Osteoblast (primary cell): ENCODE data around the gene CNIH2. TPM values are rescaled to one million over a fixed set of nuclear protein-coding genes. Genes with fewer than 3 reads are reported as not detected.
"Not testable (repeated sequence)": the region's sequence is repeated elsewhere in the genome, so short reads cannot be mapped to it uniquely, and the experiment has no call there.

Experiments used
- DNase-seq: peaks from one replicate; pipeline ENCODE4 v3.0.0; 2011; ENCODE audit warnings: low spot score, mixed read lengths; ENCODE audit not compliant: insufficient read length; ENCODE audit errors: missing footprints
- H2AFZ ChIP-seq: 2 replicates; pipeline ENCODE4 v1.6.0; 2011; ENCODE audit warnings: mild to moderate bottlenecking, low read length
- H3K27ac ChIP-seq: 2 replicates; pipeline ENCODE4 v1.5.1; 2011; ENCODE audit warnings: mild to moderate bottlenecking, low read depth, low read length, moderate library complexity
- H3K27me3 ChIP-seq: 2 replicates; pipeline ENCODE4 v1.6.0; 2012; ENCODE audit warnings: mild to moderate bottlenecking, control low read depth, inconsistent platforms, low read length, moderate library complexity; ENCODE audit not compliant: insufficient read depth
- H3K36me3 ChIP-seq: 2 replicates; pipeline ENCODE4 v1.5.1; 2011; ENCODE audit warnings: mild to moderate bottlenecking, low read length, control low read depth, moderate library complexity; ENCODE audit not compliant: insufficient read depth
- H3K4me1 ChIP-seq: 2 replicates; pipeline ENCODE4 v1.5.1; 2011; ENCODE audit warnings: mild to moderate bottlenecking, low read length, control low read depth, moderate library complexity; ENCODE audit not compliant: insufficient read depth
- H3K4me2 ChIP-seq: 2 replicates; pipeline ENCODE4 v1.6.0; 2011; ENCODE audit warnings: mild to moderate bottlenecking, low read length; ENCODE audit not compliant: insufficient read depth
- H3K4me3 ChIP-seq: fragments of 200-600 bp; sonication (generic); 3 replicates; pipeline ENCODE4 v1.5.1; 2012; ENCODE audit warnings: mild to moderate bottlenecking, low read length, inconsistent platforms; ENCODE audit not compliant: insufficient read depth
- H3K79me2 ChIP-seq: 2 replicates; pipeline ENCODE4 v1.6.0; 2012; ENCODE audit warnings: mild to moderate bottlenecking, low read length, control low read depth, inconsistent platforms; ENCODE audit not compliant: insufficient read depth
- H3K9me3 ChIP-seq: 2 replicates; pipeline ENCODE4 v1.5.1; 2011; ENCODE audit warnings: low read depth, low read length, control low read depth
- H4K20me1 ChIP-seq: 2 replicates; pipeline ENCODE4 v1.6.0; 2012; ENCODE audit warnings: mild to moderate bottlenecking, low read length, control low read depth; ENCODE audit not compliant: insufficient read depth
- total RNA-seq: library from RNA; depleted of rRNA; stranded (reverse); fragments of >200 nt; gene quantifications from 2 replicates; pipeline ENCODE4 v1.2.3, GENCODE V29; 2012
- TF ChIP-seq, protein P1 (sequence below): IDR thresholded peaks from 2 replicates; pipeline ENCODE4 v1.5.1; 2011; ENCODE audit warnings: mild to moderate bottlenecking, low read depth, low read length, moderate library complexity; ENCODE audit errors: extremely low read depth

Gene CNIH2
- total RNA-seq, 1 donor, result not detected

DNA sequence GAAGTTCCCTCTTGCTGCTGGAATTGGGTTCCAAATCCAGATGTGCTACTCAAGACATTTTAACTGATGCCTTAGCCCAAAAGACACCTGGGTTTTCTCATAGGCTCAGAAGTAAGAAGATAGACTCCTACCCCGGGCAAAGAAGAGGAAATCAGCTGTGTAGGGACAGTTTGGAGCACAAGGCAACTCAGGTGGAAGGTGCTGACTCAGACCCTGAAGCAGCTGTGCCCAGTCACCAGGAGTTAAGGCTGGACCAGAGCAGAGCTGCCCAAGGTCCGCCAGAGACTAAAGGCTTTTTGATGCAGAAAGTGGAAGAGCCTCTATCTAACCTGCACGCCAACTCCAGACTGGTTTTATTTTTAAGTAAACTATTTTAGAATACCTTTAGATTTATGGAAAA, 30.2 kb upstream of the CNIH2 start:
- Histone ChIP-seq H3K4me3 (no peak overlapping the region), H3K36me3 (peaks cover 20% of the 10 kb centered on the region), H3K79me2 (no peaks in the 10 kb centered on the region), H3K4me1 (no peaks in the 10 kb centered on the region), H2AFZ (no peak overlapping the region), H3K27ac (no peak overlapping the region), H4K20me1 (no peaks in the 10 kb centered on the region), H3K27me3 (no peaks in the 10 kb centered on the region), H3K9me3 (no peaks in the 10 kb centered on the region), H3K4me2 (no peak overlapping the region)
- DNase-seq, result peak; percentile 61
- TF ChIP-seq, protein P1, sequence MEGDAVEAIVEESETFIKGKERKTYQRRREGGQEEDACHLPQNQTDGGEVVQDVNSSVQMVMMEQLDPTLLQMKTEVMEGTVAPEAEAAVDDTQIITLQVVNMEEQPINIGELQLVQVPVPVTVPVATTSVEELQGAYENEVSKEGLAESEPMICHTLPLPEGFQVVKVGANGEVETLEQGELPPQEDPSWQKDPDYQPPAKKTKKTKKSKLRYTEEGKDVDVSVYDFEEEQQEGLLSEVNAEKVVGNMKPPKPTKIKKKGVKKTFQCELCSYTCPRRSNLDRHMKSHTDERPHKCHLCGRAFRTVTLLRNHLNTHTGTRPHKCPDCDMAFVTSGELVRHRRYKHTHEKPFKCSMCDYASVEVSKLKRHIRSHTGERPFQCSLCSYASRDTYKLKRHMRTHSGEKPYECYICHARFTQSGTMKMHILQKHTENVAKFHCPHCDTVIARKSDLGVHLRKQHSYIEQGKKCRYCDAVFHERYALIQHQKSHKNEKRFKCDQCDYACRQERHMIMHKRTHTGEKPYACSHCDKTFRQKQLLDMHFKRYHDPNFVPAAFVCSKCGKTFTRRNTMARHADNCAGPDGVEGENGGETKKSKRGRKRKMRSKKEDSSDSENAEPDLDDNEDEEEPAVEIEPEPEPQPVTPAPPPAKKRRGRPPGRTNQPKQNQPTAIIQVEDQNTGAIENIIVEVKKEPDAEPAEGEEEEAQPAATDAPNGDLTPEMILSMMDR, result no peak

DNA sequence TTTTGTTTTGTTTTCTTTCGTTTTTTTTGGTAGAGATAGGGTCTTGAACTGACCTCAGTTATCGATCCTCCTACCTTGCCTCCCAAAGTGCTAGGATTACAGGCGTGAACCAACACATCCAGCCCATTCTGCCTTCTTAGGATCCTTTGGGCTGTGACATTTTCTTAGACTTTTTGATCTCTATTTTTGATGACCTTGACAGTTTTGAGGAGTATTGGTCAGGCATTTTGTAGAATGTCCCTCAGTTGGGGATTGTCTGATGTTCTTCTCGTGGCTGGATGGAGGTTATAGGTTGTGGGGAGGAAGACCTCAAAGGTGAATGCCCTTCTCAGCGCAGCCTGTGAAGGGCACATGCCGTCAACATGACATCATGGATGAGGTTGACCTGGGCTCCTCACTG, 29.1 kb upstream of the CNIH2 start:
- no peaks in the 10 kb centered on the region for H4K20me1 ChIP-seq
- H3K27me3 ChIP-seq, result no peaks in the 10 kb centered on the region
- H3K9me3 ChIP-seq, result no peaks in the 10 kb centered on the region
- TF ChIP-seq, protein P1, result no peak
- no peak overlapping the region for H3K4me2 ChIP-seq
- H3K36me3 ChIP-seq, result peaks cover 20% of the 10 kb centered on the region
- no peaks in the 10 kb centered on the region for H3K79me2 ChIP-seq
- H3K4me1 ChIP-seq, result no peaks in the 10 kb centered on the region
- no peak for DNase-seq
- no peak overlapping the region for H3K27ac ChIP-seq
- H2AFZ ChIP-seq, result no peak overlapping the region
- H3K4me3 ChIP-seq, result no peak overlapping the region

DNA sequence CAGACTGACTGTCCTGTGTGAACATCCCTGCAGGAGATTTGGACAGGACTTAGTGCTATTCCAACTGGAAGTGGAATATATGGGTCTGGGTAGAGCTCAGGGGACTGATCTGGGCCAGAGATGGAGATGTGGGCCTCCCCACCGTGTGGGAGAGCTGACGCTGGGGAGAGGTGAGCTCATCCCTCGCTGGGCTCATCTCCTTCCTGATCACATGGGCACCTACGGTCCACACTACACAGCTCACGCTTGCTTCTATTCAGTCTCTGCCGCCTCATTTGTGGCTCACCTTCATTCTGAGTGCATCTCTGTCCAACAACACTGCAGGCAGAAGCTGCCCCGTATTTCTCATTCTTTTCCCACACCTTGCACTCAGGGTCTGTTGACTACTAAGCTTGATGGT, 26.2 kb upstream of the CNIH2 start:
- Histone ChIP-seq H3K36me3 (peaks cover 13% of the 10 kb centered on the region), H3K27me3 (no peaks in the 10 kb centered on the region), H3K27ac (no peak overlapping the region), H4K20me1 (no peaks in the 10 kb centered on the region), H3K4me2 (no peak overlapping the region), H3K4me1 (peaks cover 3% of the 10 kb centered on the region), H2AFZ (no peak overlapping the region), H3K4me3 (no peak overlapping the region), H3K79me2 (no peaks in the 10 kb centered on the region), H3K9me3 (no peaks in the 10 kb centered on the region)
- peak; percentile 25 for DNase-seq
- TF ChIP-seq, protein P1, result no peak

DNA sequence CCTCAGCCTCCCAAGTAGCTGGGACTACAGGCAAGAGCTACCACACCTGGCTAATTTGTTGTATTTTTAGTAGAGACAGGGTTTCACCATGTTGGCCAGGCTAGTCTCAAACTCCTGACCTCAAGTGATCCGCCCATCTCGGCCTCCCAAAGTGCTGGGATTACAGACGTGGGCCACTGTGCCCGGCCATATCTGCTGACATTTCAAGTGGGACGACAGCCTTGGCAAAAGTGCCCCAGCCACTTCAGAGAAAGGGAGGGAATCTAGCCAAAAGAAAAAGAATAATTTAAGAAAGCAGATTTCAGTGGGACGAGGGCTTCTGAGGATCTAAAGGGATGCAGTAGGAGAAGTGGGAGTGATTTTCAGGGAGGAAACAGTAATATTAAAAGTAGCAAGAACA, 24.9 kb upstream of the CNIH2 start:
- H3K4me2 ChIP-seq, H3K4me1 ChIP-seq, DNase-seq, H2AFZ ChIP-seq, H4K20me1 ChIP-seq, H3K4me3 ChIP-seq, H3K27me3 ChIP-seq, H3K9me3 ChIP-seq, H3K27ac ChIP-seq, H3K79me2 ChIP-seq, H3K36me3 ChIP-seq: not testable (repeated sequence)
